ENCODE results near the gene ANKRD62. TPM values are rescaled to one million over a fixed set of nuclear protein-coding genes. Genes with fewer than 3 reads are reported as not detected.
"Not testable (repeated sequence)": the region's sequence is repeated elsewhere in the genome, so short reads cannot be mapped to it uniquely, and the experiment has no call there.

The ANKRD62 gene
- total and polyA plus RNA-seq, 7 donors = 0.03 to 0.55 TPM; not detected in 5

DNA sequence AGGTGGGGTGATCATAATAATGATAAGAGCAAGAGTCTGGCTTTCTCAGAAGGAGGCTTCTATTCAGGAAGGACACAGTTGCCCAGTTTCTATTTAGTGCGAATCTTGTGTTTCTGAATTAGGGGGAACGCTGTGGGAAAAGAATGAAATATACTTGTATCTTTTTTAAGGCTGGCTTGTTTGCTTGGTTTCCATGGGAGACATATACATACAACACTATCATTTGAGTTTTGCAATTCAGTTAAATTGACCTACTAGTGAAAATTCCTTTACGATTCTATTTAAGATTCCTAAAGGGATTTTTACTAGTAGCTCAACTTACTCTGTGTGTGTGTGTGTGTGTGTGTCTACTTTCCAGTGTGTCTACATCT is 24.7 kb upstream of the ANKRD62 start:
- 50 to 71% methylated on average over 3 of the region's 3 CpGs for WGBS, 2 donors

DNA sequence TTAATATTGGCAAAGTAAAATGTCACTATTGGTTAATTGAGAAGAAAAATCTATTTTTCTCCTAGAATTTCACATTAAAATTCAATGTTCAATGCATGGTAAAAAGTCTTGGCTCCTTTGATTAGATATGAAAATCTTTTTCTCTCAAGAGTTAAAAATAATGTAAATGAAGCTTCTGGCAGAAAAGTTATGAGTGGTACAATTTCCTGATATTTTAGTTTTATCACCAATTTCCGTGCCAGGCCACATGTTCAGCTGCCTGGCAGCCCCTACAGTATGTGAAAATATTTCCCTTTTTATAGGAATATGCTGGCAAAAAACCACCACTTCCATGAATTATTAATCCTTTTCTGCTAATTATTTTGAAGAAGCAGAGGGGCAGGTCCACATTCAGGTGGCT is 22.6 kb upstream of the ANKRD62 start:
- not testable (repeated sequence) for H3K4me3 ChIP-seq, H3K4me1 ChIP-seq, H3K9me3 ChIP-seq, DNase-seq, H3K27ac ChIP-seq, H3K36me3 ChIP-seq, H3K27me3 ChIP-seq
- intact Hi-C loops (cut with DNase I) = loop anchor here (10.0 kb wide), 1 partner anchor 164 kb away; no protein-coding TSS in a partner anchor
- 71 to 74% methylated on average over 1 of the region's 1 CpG for WGBS, 2 donors

More for the DNA sequence above, 24.7 kb upstream of the ANKRD62 start:
- DNase-seq = no peak
- Histone ChIP-seq H3K27me3 (no peaks in the 10 kb centered on the region), H3K36me3 (no peaks in the 10 kb centered on the region), H3K4me3 (no peak overlapping the region), H3K9me3 (no peaks in the 10 kb centered on the region), H3K27ac (no peak overlapping the region), H3K4me1 (no peaks in the 10 kb centered on the region)
- no peak for TF ChIP-seq POLR2A (IDR thresholded peaks at IDR 0.05)
- no peak for TF ChIP-seq CTCF (IDR thresholded peaks at IDR 0.05)
- TF ChIP-seq POLR2AphosphoS5 (IDR thresholded peaks at IDR 0.05) = no peak
- no peak for TF ChIP-seq EP300 (IDR thresholded peaks at IDR 0.05)
- intact Hi-C loops (cut with DNase I) = no loop called here

DNA sequence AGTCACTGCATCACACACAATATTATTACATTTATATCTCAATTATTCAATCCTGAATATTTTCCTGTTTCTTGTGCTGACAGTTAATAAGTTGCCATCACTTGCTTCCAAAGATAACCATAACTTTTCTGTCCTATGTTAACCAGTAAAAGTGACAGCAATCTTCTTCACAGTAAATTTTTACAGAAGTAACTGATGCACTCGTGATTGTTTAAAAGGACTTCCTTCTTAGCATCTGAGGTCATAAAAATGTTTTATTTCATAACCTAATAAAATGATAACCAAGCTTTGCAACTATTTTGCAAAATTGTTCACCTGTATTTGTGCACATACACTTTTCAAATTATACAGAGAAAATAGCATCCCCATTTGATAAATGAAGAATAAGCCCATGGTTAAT is 20.6 kb upstream of the ANKRD62 start:
- intact Hi-C loops (cut with DNase I) = loop anchor here (10.0 kb wide), 1 partner anchor 162 kb away; no protein-coding TSS in a partner anchor
- no peak for DNase-seq
- no peak overlapping the region for H3K4me3 ChIP-seq
- no peaks in the 10 kb centered on the region for H3K9me3 ChIP-seq
- 19 to 48% methylated on average over 1 of the region's 1 CpG for WGBS, 2 donors
- H3K27me3 ChIP-seq = no peaks in the 10 kb centered on the region
- H3K27ac ChIP-seq = no peak overlapping the region
- TF ChIP-seq POLR2AphosphoS5 (IDR thresholded peaks at IDR 0.05) = no peak
- no peak for TF ChIP-seq POLR2A (IDR thresholded peaks at IDR 0.05)
- no peak for TF ChIP-seq CTCF (IDR thresholded peaks at IDR 0.05)
- TF ChIP-seq EP300 (IDR thresholded peaks at IDR 0.05) = no peak
- no peaks in the 10 kb centered on the region for H3K4me1 ChIP-seq
- no peaks in the 10 kb centered on the region for H3K36me3 ChIP-seq

DNA sequence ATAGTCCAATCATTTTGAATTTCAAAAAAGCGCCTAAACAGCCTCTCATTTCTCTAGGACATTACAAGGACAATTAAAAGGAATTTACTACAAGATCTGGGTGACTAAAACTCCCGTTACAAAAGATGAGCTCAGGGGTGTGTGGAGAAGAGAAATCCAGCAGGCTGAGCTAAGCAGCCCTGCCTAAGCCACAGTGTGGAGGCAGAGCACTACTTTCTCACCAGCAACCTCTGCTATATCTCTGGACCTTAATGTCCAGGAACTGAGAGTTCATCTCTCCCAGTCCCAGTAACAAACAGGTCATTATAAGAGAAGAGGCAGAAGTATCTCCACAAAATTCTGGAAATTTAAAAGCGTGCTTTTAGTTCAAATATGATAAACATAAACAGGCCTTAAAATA is 18.9 kb upstream of the ANKRD62 start:
- no peak for DNase-seq
- intact Hi-C loops (cut with DNase I) = loop anchor here (10.0 kb wide), 1 partner anchor 160 kb away; no protein-coding TSS in a partner anchor
- no peak overlapping the region for H3K4me3 ChIP-seq
- no peaks in the 10 kb centered on the region for H3K27me3 ChIP-seq
- 84 to 87% methylated on average over 3 of the region's 3 CpGs for WGBS, 2 donors
- H3K4me1 ChIP-seq = no peaks in the 10 kb centered on the region
- H3K36me3 ChIP-seq = no peaks in the 10 kb centered on the region
- H3K27ac ChIP-seq = no peak overlapping the region
- H3K9me3 ChIP-seq = no peaks in the 10 kb centered on the region
- TF ChIP-seq POLR2AphosphoS5 (IDR thresholded peaks at IDR 0.05) (no peak), CTCF (IDR thresholded peaks at IDR 0.05) (no peak), POLR2A (IDR thresholded peaks at IDR 0.05) (no peak), EP300 (IDR thresholded peaks at IDR 0.05) (no peak)

DNA sequence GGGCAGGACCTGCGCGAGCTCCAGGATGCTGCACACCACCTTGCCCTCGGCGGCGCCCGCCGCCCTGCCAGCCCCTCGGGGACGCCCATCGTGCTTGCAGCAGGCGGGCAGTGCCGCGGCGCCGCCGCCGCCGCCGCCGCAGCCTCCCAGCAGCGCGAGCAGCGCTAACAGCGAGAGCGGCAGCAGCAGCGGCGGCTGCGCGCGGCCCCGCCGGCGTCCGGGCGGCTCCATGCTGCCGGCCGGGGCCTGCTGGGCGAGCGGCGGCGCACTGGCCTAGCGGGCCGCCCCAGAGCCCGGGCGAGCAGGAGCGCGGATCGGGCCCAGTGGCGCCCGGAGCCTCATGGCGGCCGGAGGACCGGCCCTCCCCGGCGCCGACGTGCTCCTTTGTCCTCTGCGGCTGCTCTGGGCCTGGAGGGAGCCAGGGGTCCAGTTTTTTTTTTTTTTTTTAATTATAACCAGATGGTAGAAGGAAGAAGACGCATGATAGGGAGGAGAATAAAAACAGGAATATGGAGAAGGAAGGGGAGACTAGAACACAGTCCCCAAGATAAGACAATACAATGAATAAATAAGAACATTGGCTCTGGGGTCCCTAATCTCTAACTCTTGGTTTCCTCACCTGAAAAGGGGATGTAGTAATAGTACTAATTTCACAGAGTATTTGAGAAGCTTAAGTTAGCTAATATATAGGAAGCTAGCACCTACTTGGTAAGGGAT is 17.1 kb upstream of the ANKRD62 start:
- no peaks in the 10 kb centered on the region for H3K36me3 ChIP-seq
- no peaks in the 10 kb centered on the region for H3K27me3 ChIP-seq
- TF ChIP-seq POLR2AphosphoS5 (IDR thresholded peaks at IDR 0.05) (no peak), POLR2A (IDR thresholded peaks at IDR 0.05) (no peak)
- peak overlapping the region; percentile 35 to 72 (median 64) for H3K27ac ChIP-seq
- H3K4me3 ChIP-seq = peak overlapping the region in 3 of 4 donors; percentile 21 to 39 (median 37)
- no peak for DNase-seq
- H3K9me3 ChIP-seq = no peaks in the 10 kb centered on the region
- intact Hi-C loops (cut with DNase I) = loop anchor here (10.0 kb wide), 1 partner anchor 158 kb away; no protein-coding TSS in a partner anchor
- WGBS, 2 donors = 39 to 44% methylated on average over 53 to 59 of the region's 59 CpGs
- no peaks in the 10 kb centered on the region for H3K4me1 ChIP-seq

- H3K27ac ChIP-seq, H3K4me3 ChIP-seq, DNase-seq, H3K27me3 ChIP-seq, H3K4me1 ChIP-seq, H3K9me3 ChIP-seq, H3K36me3 ChIP-seq: not testable (repeated sequence)
- WGBS, 2 donors = 24 to 38% methylated on average over 2 of the region's 4 CpGs
- intact Hi-C loops (cut with DNase I) = loop anchor here (10.0 kb wide), 1 partner anchor 157 kb away; no protein-coding TSS in a partner anchor
These were observed 15.6 kb upstream of the ANKRD62 start for GRCh38 chr18:12077994-12078393.

All from sigmoid colon (tissue), 7 donors.